SU-DHL-6 (cell line): ENCODE results near the gene GRIA3.

Experiments used
- EZH2phosphoT487 ChIP-seq: fragments of 200-600 bp; sonication (generic), shearing (Covaris generic); conservative IDR thresholded peaks from 2 replicates; pipeline ENCODE4 v1.6.1; 2018; ENCODE audit warnings: mild to moderate bottlenecking, antibody characterized with exemption, low read length, moderate library complexity, mixed read lengths
- TF ChIP-seq, protein P1 (sequence below): fragments of 200-600 bp; sonication (generic); IDR thresholded peaks from one replicate; pipeline ENCODE4 v1.5.1; 2017; ENCODE audit warnings: antibody characterized with exemption, mild to moderate bottlenecking, low read length, moderate library complexity; ENCODE audit not compliant: insufficient read depth, poor library complexity, severe bottlenecking

- TF ChIP-seq, protein P1, sequence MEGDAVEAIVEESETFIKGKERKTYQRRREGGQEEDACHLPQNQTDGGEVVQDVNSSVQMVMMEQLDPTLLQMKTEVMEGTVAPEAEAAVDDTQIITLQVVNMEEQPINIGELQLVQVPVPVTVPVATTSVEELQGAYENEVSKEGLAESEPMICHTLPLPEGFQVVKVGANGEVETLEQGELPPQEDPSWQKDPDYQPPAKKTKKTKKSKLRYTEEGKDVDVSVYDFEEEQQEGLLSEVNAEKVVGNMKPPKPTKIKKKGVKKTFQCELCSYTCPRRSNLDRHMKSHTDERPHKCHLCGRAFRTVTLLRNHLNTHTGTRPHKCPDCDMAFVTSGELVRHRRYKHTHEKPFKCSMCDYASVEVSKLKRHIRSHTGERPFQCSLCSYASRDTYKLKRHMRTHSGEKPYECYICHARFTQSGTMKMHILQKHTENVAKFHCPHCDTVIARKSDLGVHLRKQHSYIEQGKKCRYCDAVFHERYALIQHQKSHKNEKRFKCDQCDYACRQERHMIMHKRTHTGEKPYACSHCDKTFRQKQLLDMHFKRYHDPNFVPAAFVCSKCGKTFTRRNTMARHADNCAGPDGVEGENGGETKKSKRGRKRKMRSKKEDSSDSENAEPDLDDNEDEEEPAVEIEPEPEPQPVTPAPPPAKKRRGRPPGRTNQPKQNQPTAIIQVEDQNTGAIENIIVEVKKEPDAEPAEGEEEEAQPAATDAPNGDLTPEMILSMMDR: no peak
- no peak for TF ChIP-seq EZH2phosphoT487
These were observed 13.5 kb upstream of the GRIA3 start for GRCh38 chrX:123170546-123170945.
